PC-9 (cell line): Measurements from ENCODE around the gene RARB. TPM values are rescaled to one million over a fixed set of nuclear protein-coding genes. Genes with fewer than 3 reads are reported as not detected.

Source experiments
- BruUV-seq: library from RNA; stranded (reverse); fragments of 400-500 nt; replicated peaks from 2 replicates; lab custom pipeline; 2021; lab: Mats Ljungman, UMichigan
- CTCF ChIA-PET: fragments of 300-600 bp; sonication (Branson Sonifier 250); formaldehyde crosslinking; loops from one replicate; lab custom pipeline; 2022; ENCODE audit warnings: antibody characterized with exemption; lab: Charles Lee
- POLR2A ChIA-PET: fragments of 300-600 bp; sonication (Branson Sonifier 250); formaldehyde crosslinking; loops from one replicate; lab custom pipeline; 2022; ENCODE audit warnings: antibody characterized with exemption; ENCODE audit not compliant: unreplicated experiment; lab: Charles Lee
- DNase-seq, 2 experiments: peaks; one replicate each; pipeline versions ENCODE4 v3.0.0 to v3.0.0-alpha.2; 2015 to 2022; ENCODE audit warnings: mixed read lengths in 1 of 2
- H2AFZ ChIP-seq: fragments of 200-600 bp; sonication (generic); 2 replicates; pipeline ENCODE4 v1.8.1; 2017; ENCODE audit warnings: antibody characterized with exemption
- H3F3A ChIP-seq: fragments of 200-600 bp; sonication (generic); 2 replicates; pipeline ENCODE4 v1.8.1; 2017; ENCODE audit warnings: antibody characterized with exemption, mild to moderate bottlenecking, low read depth; ENCODE audit not compliant: insufficient read depth
- H3K27ac ChIP-seq: fragments of 200-600 bp; sonication (generic); 2 replicates; pipeline ENCODE4 v1.6.1; 2016; ENCODE audit warnings: mixed run types
- H3K27me3 ChIP-seq: fragments of 200-600 bp; sonication (generic); 2 replicates; pipeline ENCODE4 v1.6.1; 2016; ENCODE audit warnings: low read depth, mixed run types; ENCODE audit not compliant: insufficient read depth
- H3K36me3 ChIP-seq: fragments of 200-600 bp; sonication (generic); 2 replicates; pipeline ENCODE4 v1.6.1; 2016; ENCODE audit warnings: low read depth, mixed run types
- H3K4me1 ChIP-seq: fragments of 200-600 bp; sonication (generic); replicated peaks from 2 replicates; pipeline ENCODE4 v1.6.1; 2016; ENCODE audit warnings: mixed run types; ENCODE audit not compliant: insufficient read depth
- H3K4me2 ChIP-seq: fragments of 200-600 bp; sonication (generic); 2 replicates; pipeline ENCODE4 v1.6.1; 2017; ENCODE audit warnings: mixed run types
- H3K4me3 ChIP-seq: fragments of 200-600 bp; sonication (generic); 2 replicates; pipeline ENCODE4 v1.6.1; 2016; ENCODE audit warnings: mixed run types
- H3K79me2 ChIP-seq: fragments of 200-600 bp; sonication (generic); 2 replicates; pipeline ENCODE4 v1.6.1; 2017; ENCODE audit warnings: low read depth, mixed run types
- H3K9me2 ChIP-seq: fragments of 200-600 bp; sonication (generic); 2 replicates; pipeline ENCODE4 v1.8.1; 2017; ENCODE audit warnings: mild to moderate bottlenecking; ENCODE audit not compliant: insufficient read depth
- H3K9me3 ChIP-seq: fragments of 200-600 bp; sonication (generic); 2 replicates; pipeline ENCODE4 v1.8.1; 2016; ENCODE audit warnings: low read depth; ENCODE audit not compliant: insufficient read depth
- H4K20me1 ChIP-seq: fragments of 200-600 bp; sonication (generic); 2 replicates; pipeline ENCODE4 v1.8.1; 2017; ENCODE audit not compliant: insufficient read depth
- EZH2 ChIP-seq: fragments of 200-600 bp; sonication (generic); IDR thresholded peaks from 2 replicates; pipeline ENCODE4 v1.8.0; 2017; ENCODE audit warnings: antibody characterized with exemption, low read depth
- intact Hi-C: fragments of 100-400 bp; cut with micrococcal nuclease; formaldehyde crosslinking; loops from one replicate; pipeline ENCODE4 v1.10.0; 2022; ENCODE audit not compliant: unreplicated experiment
- total RNA-seq: library from RNA; stranded (reverse); gene quantifications from 2 replicates; pipeline ENCODE4 v1.2.3, GENCODE V29; 2021
- TF ChIP-seq, protein P1 (sequence below): fragments of 200-600 bp; sonication (generic); conservative IDR thresholded peaks from 2 replicates; pipeline ENCODE4 v1.6.1; 2017; ENCODE audit warnings: mixed run types, antibody characterized with exemption, mild to moderate bottlenecking, moderate library complexity

The RARB gene
- total RNA-seq, 1 experiment from 2014 or later: 1.0 TPM

DNA sequence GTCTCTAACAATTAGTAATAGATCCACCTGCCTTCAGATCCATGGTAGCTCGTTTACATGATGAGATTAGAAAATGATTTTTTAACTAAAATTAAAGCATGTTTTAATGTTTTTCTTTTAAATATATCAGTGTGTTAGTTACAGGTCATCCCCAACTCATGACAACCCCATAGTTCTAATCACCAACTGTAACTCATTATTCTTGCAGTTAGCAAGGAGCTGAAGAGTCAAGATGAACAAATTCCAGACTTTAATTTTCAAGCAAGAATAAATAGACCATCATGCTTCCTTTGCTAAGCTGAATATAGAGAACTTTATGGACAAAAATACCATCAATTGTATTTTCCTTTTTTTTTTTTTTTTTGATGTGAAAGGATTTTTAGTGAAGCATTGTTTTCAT is 135.5 kb downstream of the RARB start:
- no peaks in the 10 kb centered on the region for H4K20me1 ChIP-seq
- no peak overlapping the region for H3K4me2 ChIP-seq
- no peaks in the 10 kb centered on the region for H3K79me2 ChIP-seq
- no peaks in the 10 kb centered on the region; the same call in 1 of the 2 replicates for H3K9me2 ChIP-seq
- POLR2A ChIA-PET: no interaction called here
- no peaks in the 10 kb centered on the region for H3K36me3 ChIP-seq
- no TSS peak for BruUV-seq
- H3K27me3 ChIP-seq: no peaks in the 10 kb centered on the region
- no peaks in the 10 kb centered on the region for H3F3A ChIP-seq
- no peak overlapping the region for H2AFZ ChIP-seq
- no peak for TF ChIP-seq EZH2
- TF ChIP-seq, protein P1, sequence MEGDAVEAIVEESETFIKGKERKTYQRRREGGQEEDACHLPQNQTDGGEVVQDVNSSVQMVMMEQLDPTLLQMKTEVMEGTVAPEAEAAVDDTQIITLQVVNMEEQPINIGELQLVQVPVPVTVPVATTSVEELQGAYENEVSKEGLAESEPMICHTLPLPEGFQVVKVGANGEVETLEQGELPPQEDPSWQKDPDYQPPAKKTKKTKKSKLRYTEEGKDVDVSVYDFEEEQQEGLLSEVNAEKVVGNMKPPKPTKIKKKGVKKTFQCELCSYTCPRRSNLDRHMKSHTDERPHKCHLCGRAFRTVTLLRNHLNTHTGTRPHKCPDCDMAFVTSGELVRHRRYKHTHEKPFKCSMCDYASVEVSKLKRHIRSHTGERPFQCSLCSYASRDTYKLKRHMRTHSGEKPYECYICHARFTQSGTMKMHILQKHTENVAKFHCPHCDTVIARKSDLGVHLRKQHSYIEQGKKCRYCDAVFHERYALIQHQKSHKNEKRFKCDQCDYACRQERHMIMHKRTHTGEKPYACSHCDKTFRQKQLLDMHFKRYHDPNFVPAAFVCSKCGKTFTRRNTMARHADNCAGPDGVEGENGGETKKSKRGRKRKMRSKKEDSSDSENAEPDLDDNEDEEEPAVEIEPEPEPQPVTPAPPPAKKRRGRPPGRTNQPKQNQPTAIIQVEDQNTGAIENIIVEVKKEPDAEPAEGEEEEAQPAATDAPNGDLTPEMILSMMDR: no peak
- no peak overlapping the region for H3K4me3 ChIP-seq
- no peaks in the 10 kb centered on the region for H3K4me1 ChIP-seq
- DNase-seq: no peak
- CTCF ChIA-PET: no interaction called here
- H3K27ac ChIP-seq: no peak overlapping the region
- no peaks in the 10 kb centered on the region for H3K9me3 ChIP-seq
- intact Hi-C loops: no loop called here

DNA sequence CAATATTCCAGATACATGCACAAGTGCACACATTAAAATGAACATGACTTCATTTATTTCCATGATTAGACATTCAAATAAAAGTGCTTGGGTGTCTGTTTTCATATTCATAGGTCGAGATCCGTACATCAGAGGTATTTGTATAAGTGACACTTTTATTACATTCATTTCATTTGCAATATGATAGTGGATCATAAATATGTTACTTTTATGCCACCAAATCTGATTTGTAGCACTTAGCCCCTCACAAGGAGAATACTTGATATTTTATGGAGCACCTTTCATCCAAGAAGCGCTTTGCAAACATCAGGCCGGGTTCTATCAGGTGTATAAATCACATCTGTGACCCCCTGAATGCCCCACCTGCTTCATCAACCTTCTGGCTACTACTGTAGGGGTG is 136.0 kb downstream of the RARB start:
- H4K20me1 ChIP-seq: no peaks in the 10 kb centered on the region
- no peaks in the 10 kb centered on the region for H3K9me3 ChIP-seq

DNA sequence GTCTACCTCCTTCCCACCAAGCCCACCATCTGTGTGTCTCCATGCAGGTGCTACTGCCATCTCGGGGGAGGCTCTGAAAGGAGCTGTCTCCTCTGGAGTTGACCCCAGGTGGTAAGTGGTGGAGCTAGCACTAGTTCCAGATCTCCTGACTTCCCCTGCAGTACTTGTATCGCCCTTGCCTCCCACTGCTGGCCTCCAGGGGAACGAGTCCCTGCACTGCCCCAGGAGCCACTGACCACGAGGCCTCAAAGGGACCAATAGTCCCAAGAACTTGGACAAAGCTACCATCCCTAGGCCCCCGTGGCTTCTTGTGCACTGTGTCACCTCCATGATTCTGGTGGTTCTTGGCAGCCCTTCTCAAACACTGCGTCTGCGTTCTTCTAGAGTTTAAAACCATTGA is 137.7 kb downstream of the RARB start:
- Histone ChIP-seq H2AFZ (no peak overlapping the region), H3K36me3 (no peaks in the 10 kb centered on the region), H3K4me1 (no peaks in the 10 kb centered on the region), H3K9me2 (no peaks in the 10 kb centered on the region; the same call in 1 of the 2 replicates), H3K9me3 (no peaks in the 10 kb centered on the region), H3K4me3 (no peak overlapping the region), H4K20me1 (no peaks in the 10 kb centered on the region), H3K4me2 (no peak overlapping the region), H3K79me2 (no peaks in the 10 kb centered on the region), H3F3A (no peaks in the 10 kb centered on the region), H3K27ac (no peak overlapping the region), H3K27me3 (no peaks in the 10 kb centered on the region)
- no TSS peak for BruUV-seq
- ChIA-PET CTCF (no interaction called here), POLR2A (no interaction called here)
- DNase-seq: no peak
- intact Hi-C loops: no loop called here
- TF ChIP-seq EZH2: no peak
- TF ChIP-seq, protein P1: no peak

More for the DNA sequence above, 136.0 kb downstream of the RARB start:
- Histone ChIP-seq H3K4me3 (no peak overlapping the region), H2AFZ (no peak overlapping the region), H3K36me3 (no peaks in the 10 kb centered on the region), H3K9me2 (no peaks in the 10 kb centered on the region; the same call in 1 of the 2 replicates), H3K27me3 (no peaks in the 10 kb centered on the region), H3K27ac (no peak overlapping the region), H3K4me2 (no peak overlapping the region), H3K4me1 (no peaks in the 10 kb centered on the region), H3K79me2 (no peaks in the 10 kb centered on the region), H3F3A (no peaks in the 10 kb centered on the region)
- ChIA-PET CTCF (no interaction called here), POLR2A (no interaction called here)
- intact Hi-C loops: no loop called here
- no peak for DNase-seq
- BruUV-seq: no TSS peak
- no peak for TF ChIP-seq EZH2
- TF ChIP-seq, protein P1: no peak
